H1 (cell line): ENCODE results near the gene UBE2E1. TPM values are rescaled to one million over a fixed set of nuclear protein-coding genes. Genes with fewer than 3 reads are reported as not detected.

ENCODE experiments used
- BACH1 ChIP-seq: IDR thresholded peaks from 2 replicates; pipeline ENCODE4 v1.6.1; 2012; ENCODE audit warnings: low read length, improper control_type of control experiment
- BRCA1 ChIP-seq: IDR thresholded peaks from 2 replicates; pipeline ENCODE4 v1.6.1; 2012; ENCODE audit warnings: low read depth, low read length, improper control_type of control experiment
- CBX5 ChIP-seq: fragments of 300-800, 300-1000 bp; sonication (generic); IDR thresholded peaks from 2 replicates; pipeline ENCODE4 v1.7.1; 2016; ENCODE audit warnings: antibody characterized with exemption, low read length, low read depth
- EGR1 ChIP-seq: IDR thresholded peaks from 2 replicates; pipeline ENCODE4 v1.6.1; 2011; ENCODE audit warnings: low read depth, low read length, borderline replicate concordance
- HDAC6 ChIP-seq: IDR thresholded peaks from one replicate; pipeline ENCODE4 v1.7.1; 2012; ENCODE audit warnings: low read depth, mild to moderate bottlenecking, inconsistent platforms, low read length, moderate library complexity
- RFX5 ChIP-seq: IDR thresholded peaks from 2 replicates; pipeline ENCODE4 v1.6.1; 2011; ENCODE audit warnings: low read depth, low read length, improper control_type of control experiment, borderline replicate concordance
- SP1 ChIP-seq: IDR thresholded peaks from 2 replicates; pipeline ENCODE4 v1.6.1; 2011; ENCODE audit warnings: low read depth, low read length
- SRF ChIP-seq: IDR thresholded peaks from 2 replicates; pipeline ENCODE4 v1.6.1; 2011; ENCODE audit warnings: mild to moderate bottlenecking, low read depth, low read length, moderate library complexity
- TAF7 ChIP-seq: optimal IDR thresholded peaks from 2 replicates; pipeline ENCODE3; 2011; ENCODE audit warnings: low read depth, mild to moderate bottlenecking, inconsistent platforms, low read length, moderate library complexity, borderline replicate concordance
- TEAD4 ChIP-seq: IDR thresholded peaks from 2 replicates; pipeline ENCODE4 v1.6.1; 2012; ENCODE audit warnings: low read depth, low read length, inconsistent platforms, mixed read lengths
- polyA plus RNA-seq, 7 experiments: library from polyadenylated mRNA; depleted of rRNA in 3 of 7; stranded (reverse) in 5 of 7; unstranded in 2 of 7; fragments of >200 nt in 5 of 7; fragments of 200-250 nt in 2 of 7; gene quantifications; 1 replicate in 5 of 7; 2 replicates in 1 of 7; 4 replicates in 1 of 7; pipeline versions ENCODE4 v1.2.1 to v1.2.3, GENCODE V29; 2011 to 2013; ENCODE audit warnings: missing spikeins in 2 of 7, mixed read lengths in 2 of 7
- total RNA-seq: library from RNA; stranded (reverse); fragmentation: NEBNext Ultra II Directional; extraction: Animal tissue kit (Norgen Biotek cat#: 25700); gene quantifications from 2 replicates; pipeline ENCODE4 v1.2.1, GENCODE V29; 2021
- TF ChIP-seq, protein P1 (sequence below): fragments of 300-600 bp; sonication (generic); IDR thresholded peaks from 2 replicates; pipeline ENCODE4 v1.7.1; 2012; ENCODE audit warnings: low read length, moderate library complexity, mild to moderate bottlenecking, inconsistent platforms; ENCODE audit not compliant: insufficient replicate concordance

UBE2E1 gene
- total and polyA plus RNA-seq, 2 of the 8 experiments (the other 6 are each of a cell fraction or from before 2014, with no cell fraction given): 109 to 141 TPM

DNA sequence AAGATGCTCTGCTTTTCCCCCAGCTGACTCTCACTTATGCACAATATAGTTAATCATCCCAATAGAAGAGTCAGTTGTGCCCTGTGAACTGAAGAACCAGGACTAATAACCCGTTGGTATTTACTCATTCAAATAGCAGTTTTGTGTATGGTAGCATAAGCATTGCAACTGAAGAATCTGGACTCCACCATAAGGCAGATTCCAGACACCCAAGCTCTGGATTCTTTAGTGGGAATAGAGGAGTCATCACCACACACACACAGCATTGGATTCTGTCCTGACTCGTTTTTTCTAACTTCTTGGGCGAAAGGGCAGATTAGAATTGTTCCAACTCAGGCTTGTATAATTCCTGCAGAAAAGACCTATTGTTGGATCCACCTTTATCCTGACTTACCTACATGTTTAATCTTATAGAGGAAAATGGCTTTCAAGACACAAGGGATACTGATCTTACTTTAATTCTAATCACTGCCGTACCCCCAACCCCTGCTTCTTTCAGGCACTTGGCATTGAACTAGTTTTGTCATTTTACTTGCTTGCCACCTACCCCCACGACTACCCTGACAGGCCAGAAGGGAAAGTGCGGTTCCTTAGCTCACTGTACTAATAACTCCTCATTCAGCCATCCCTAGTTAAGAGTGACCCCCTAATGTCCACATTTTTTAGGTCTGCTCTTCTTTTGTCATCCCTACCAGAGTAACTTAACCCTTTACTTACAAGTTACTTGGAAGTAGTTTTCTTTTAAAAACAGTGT is 68.8 kb downstream of the UBE2E1 start (continued):
- TF ChIP-seq, protein P1, sequence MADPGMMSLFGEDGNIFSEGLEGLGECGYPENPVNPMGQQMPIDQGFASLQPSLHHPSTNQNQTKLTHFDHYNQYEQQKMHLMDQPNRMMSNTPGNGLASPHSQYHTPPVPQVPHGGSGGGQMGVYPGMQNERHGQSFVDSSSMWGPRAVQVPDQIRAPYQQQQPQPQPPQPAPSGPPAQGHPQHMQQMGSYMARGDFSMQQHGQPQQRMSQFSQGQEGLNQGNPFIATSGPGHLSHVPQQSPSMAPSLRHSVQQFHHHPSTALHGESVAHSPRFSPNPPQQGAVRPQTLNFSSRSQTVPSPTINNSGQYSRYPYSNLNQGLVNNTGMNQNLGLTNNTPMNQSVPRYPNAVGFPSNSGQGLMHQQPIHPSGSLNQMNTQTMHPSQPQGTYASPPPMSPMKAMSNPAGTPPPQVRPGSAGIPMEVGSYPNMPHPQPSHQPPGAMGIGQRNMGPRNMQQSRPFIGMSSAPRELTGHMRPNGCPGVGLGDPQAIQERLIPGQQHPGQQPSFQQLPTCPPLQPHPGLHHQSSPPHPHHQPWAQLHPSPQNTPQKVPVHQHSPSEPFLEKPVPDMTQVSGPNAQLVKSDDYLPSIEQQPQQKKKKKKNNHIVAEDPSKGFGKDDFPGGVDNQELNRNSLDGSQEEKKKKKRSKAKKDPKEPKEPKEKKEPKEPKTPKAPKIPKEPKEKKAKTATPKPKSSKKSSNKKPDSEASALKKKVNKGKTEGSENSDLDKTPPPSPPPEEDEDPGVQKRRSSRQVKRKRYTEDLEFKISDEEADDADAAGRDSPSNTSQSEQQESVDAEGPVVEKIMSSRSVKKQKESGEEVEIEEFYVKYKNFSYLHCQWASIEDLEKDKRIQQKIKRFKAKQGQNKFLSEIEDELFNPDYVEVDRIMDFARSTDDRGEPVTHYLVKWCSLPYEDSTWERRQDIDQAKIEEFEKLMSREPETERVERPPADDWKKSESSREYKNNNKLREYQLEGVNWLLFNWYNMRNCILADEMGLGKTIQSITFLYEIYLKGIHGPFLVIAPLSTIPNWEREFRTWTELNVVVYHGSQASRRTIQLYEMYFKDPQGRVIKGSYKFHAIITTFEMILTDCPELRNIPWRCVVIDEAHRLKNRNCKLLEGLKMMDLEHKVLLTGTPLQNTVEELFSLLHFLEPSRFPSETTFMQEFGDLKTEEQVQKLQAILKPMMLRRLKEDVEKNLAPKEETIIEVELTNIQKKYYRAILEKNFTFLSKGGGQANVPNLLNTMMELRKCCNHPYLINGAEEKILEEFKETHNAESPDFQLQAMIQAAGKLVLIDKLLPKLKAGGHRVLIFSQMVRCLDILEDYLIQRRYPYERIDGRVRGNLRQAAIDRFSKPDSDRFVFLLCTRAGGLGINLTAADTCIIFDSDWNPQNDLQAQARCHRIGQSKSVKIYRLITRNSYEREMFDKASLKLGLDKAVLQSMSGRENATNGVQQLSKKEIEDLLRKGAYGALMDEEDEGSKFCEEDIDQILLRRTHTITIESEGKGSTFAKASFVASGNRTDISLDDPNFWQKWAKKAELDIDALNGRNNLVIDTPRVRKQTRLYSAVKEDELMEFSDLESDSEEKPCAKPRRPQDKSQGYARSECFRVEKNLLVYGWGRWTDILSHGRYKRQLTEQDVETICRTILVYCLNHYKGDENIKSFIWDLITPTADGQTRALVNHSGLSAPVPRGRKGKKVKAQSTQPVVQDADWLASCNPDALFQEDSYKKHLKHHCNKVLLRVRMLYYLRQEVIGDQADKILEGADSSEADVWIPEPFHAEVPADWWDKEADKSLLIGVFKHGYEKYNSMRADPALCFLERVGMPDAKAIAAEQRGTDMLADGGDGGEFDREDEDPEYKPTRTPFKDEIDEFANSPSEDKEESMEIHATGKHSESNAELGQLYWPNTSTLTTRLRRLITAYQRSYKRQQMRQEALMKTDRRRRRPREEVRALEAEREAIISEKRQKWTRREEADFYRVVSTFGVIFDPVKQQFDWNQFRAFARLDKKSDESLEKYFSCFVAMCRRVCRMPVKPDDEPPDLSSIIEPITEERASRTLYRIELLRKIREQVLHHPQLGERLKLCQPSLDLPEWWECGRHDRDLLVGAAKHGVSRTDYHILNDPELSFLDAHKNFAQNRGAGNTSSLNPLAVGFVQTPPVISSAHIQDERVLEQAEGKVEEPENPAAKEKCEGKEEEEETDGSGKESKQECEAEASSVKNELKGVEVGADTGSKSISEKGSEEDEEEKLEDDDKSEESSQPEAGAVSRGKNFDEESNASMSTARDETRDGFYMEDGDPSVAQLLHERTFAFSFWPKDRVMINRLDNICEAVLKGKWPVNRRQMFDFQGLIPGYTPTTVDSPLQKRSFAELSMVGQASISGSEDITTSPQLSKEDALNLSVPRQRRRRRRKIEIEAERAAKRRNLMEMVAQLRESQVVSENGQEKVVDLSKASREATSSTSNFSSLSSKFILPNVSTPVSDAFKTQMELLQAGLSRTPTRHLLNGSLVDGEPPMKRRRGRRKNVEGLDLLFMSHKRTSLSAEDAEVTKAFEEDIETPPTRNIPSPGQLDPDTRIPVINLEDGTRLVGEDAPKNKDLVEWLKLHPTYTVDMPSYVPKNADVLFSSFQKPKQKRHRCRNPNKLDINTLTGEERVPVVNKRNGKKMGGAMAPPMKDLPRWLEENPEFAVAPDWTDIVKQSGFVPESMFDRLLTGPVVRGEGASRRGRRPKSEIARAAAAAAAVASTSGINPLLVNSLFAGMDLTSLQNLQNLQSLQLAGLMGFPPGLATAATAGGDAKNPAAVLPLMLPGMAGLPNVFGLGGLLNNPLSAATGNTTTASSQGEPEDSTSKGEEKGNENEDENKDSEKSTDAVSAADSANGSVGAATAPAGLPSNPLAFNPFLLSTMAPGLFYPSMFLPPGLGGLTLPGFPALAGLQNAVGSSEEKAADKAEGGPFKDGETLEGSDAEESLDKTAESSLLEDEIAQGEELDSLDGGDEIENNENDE: no peak
- TF ChIP-seq CBX5: no peak
- TF ChIP-seq SRF: no peak
- TF ChIP-seq HDAC6: no peak
- no peak for TF ChIP-seq RFX5
- no peak for TF ChIP-seq TAF7
- no peak for TF ChIP-seq BRCA1
- TF ChIP-seq SP1: no peak
- no peak for TF ChIP-seq TEAD4
- no peak for TF ChIP-seq EGR1
- TF ChIP-seq BACH1: no peak
